DND-41 (cell line): Measurements from ENCODE around the gene FARP1.

Source experiments
- ATAC-seq: fragments of 200-7000 bp; cut with Tn5 transposase; 3 replicates; pipeline ENCODE4 v1.9.1; 2021; ENCODE audit warnings: low read depth; ENCODE audit not compliant: insufficient read depth
- DNase-seq: peaks from one replicate; pipeline ENCODE4 v3.0.0-alpha.2; 2020
- H2AFZ ChIP-seq: 2 replicates; pipeline ENCODE4 v1.6.0; 2012; ENCODE audit warnings: low read depth, low read length
- H3K27ac ChIP-seq: 2 replicates; pipeline ENCODE4 v1.5.1; 2012; ENCODE audit warnings: low read length, inconsistent platforms
- H3K27me3 ChIP-seq: fragments of 200-600 bp; sonication (generic); 2 replicates; pipeline ENCODE4 v1.6.0; 2012; ENCODE audit warnings: low read length, mild to moderate bottlenecking, inconsistent platforms; ENCODE audit not compliant: insufficient read depth, poor library complexity
- H3K36me3 ChIP-seq: 2 replicates; pipeline ENCODE4 v1.5.1; 2012; ENCODE audit warnings: low read length, inconsistent platforms; ENCODE audit not compliant: insufficient read depth
- H3K4me1 ChIP-seq: 2 replicates; pipeline ENCODE4 v1.5.1; 2012; ENCODE audit warnings: mild to moderate bottlenecking, low read length; ENCODE audit not compliant: insufficient read depth
- H3K4me2 ChIP-seq: 2 replicates; pipeline ENCODE4 v1.6.0; 2012; ENCODE audit warnings: mild to moderate bottlenecking, moderate library complexity, low read length, inconsistent platforms; ENCODE audit not compliant: insufficient read depth
- H3K4me3 ChIP-seq, 2 experiments: fragments of 200-600 bp in 1 of 2; shearing (Covaris generic) in 1 of 2; 2 replicates each; pipeline ENCODE4 v1.5.1; 2012 to 2016; ENCODE audit warnings: inconsistent platforms in 2 of 2, low read length in 2 of 2, mild to moderate bottlenecking in 2 of 2, low read depth in 1 of 2, moderate library complexity in 1 of 2
- H3K79me2 ChIP-seq: 2 replicates; pipeline ENCODE4 v1.6.0; 2012; ENCODE audit warnings: low read length, inconsistent platforms; ENCODE audit not compliant: insufficient read depth
- H3K9ac ChIP-seq: 2 replicates; pipeline ENCODE4 v1.6.0; 2012; ENCODE audit warnings: low read depth, mild to moderate bottlenecking, inconsistent platforms, low read length, moderate library complexity
- H3K9me3 ChIP-seq: 2 replicates; pipeline ENCODE4 v1.5.1; 2012; ENCODE audit warnings: low read length, moderate library complexity, mild to moderate bottlenecking, inconsistent platforms; ENCODE audit not compliant: insufficient read depth, severe bottlenecking
- H4K20me1 ChIP-seq: 2 replicates; pipeline ENCODE4 v1.6.0; 2012; ENCODE audit warnings: low read length; ENCODE audit not compliant: insufficient read depth
- CTCF ChIP-seq: IDR thresholded peaks from 2 replicates; pipeline ENCODE4 v1.5.1; 2012; ENCODE audit warnings: borderline replicate concordance, low read length, moderate library complexity, mild to moderate bottlenecking; ENCODE audit not compliant: poor library complexity, severe bottlenecking; ENCODE audit errors: extremely low read depth
- EZH2 ChIP-seq: IDR thresholded peaks from 3 replicates; pipeline ENCODE4 v1.6.1; 2012; ENCODE audit warnings: borderline replicate concordance, low read depth, mild to moderate bottlenecking, moderate library complexity, low read length, inconsistent platforms; ENCODE audit not compliant: severe bottlenecking

FARP1 gene

DNA sequence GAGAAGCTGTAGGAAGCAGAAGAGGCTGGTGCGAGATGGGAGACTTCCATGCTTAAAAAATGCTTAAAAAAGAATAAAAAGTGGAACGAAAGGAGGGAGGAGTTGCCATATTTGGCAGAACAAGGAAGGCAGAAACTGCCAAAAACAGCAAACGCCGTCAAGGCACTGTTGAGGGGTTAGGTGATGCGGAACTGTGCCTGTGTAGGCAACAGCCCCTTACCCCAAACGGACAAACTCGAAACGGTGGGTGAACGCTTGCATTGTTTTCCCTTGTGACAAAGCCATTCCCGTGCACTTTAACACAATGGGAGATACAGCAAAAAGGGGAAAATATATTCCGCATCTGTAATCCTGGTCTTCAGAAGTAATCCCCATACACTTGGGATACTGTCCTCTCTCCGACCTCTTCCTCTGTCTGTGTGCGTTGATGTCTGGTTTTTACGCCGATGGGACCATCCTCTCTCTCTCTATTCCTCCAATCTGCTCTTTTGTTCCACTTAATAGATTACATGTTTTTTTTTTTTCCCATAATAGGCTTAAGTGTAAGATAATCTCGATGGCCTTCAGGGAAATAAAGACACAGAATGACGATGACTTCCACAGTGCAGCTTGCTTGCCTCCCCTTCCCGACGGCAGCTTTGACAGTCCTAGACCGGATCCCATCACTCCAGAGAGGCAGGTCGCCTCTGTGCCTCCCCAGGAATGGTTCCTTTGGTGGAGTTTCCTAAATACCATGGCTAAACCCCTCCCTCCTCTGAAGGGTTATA is 166.9 kb downstream of the FARP1 start:
- Histone ChIP-seq H3K9ac (no peak overlapping the region), H3K27ac (no peak overlapping the region), H3K4me3 (no peak overlapping the region), H3K79me2 (no peaks in the 10 kb centered on the region), H3K9me3 (no peaks in the 10 kb centered on the region), H2AFZ (no peak overlapping the region), H3K36me3 (no peaks in the 10 kb centered on the region), H3K4me2 (no peak overlapping the region), H3K4me1 (no peaks in the 10 kb centered on the region), H3K27me3 (no peaks in the 10 kb centered on the region), H4K20me1 (no peaks in the 10 kb centered on the region)
- DNase-seq: no peak
- TF ChIP-seq EZH2 (no peak), CTCF (no peak)
- no peak for ATAC-seq

- no peak overlapping the region for H3K4me3 ChIP-seq
Observed at GRCh38 chr13:98310485-98311199, 167.7 kb downstream of the FARP1 start.

DNA sequence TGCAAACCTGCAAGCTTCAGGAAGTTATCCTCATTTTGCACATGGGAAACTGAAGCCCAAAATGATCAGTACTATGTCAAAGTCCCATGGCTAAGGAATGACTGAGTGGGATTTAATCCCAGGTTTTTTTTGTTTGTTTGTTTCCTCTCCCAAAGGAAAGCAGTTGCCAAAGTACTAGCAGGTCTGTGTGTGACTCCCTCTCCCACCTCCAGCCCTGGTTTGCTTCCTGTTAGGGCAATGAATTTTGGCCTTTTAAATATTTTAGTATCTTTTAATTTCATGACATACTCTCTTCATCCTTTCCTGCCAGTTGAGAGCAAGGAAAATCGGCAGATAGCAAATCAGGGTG is 168.3 kb downstream of the FARP1 start:
- no peaks in the 10 kb centered on the region for H3K9me3 ChIP-seq
- peaks cover 4% of the 10 kb centered on the region for H3K27me3 ChIP-seq
- no peaks in the 10 kb centered on the region for H3K79me2 ChIP-seq
- no peak overlapping the region for H3K9ac ChIP-seq
- no peaks in the 10 kb centered on the region for H3K4me1 ChIP-seq
- H3K4me2 ChIP-seq: no peak overlapping the region
- H3K27ac ChIP-seq: no peak overlapping the region
- H4K20me1 ChIP-seq: no peaks in the 10 kb centered on the region
- no peak for DNase-seq
- H3K36me3 ChIP-seq: no peaks in the 10 kb centered on the region
- no peak overlapping the region for H3K4me3 ChIP-seq
- H2AFZ ChIP-seq: no peak overlapping the region
- no peak for ATAC-seq
- TF ChIP-seq CTCF (no peak), EZH2 (no peak)

More at GRCh38 chr13:98310485-98311199, 167.7 kb downstream of the FARP1 start:
- Histone ChIP-seq H3K27ac (no peak overlapping the region), H3K4me2 (no peak overlapping the region), H3K36me3 (no peaks in the 10 kb centered on the region), H2AFZ (no peak overlapping the region), H3K4me1 (no peaks in the 10 kb centered on the region), H3K9ac (no peak overlapping the region), H3K9me3 (no peaks in the 10 kb centered on the region), H4K20me1 (no peaks in the 10 kb centered on the region), H3K79me2 (no peaks in the 10 kb centered on the region), H3K27me3 (peaks cover 4% of the 10 kb centered on the region)
- no peak for DNase-seq
- no peak for TF ChIP-seq EZH2
- TF ChIP-seq CTCF: no peak
- ATAC-seq: no peak
